Activated T-cell treated with anti-CD3 and anti-CD28 coated beads for 4 hours (primary cell): ENCODE results near the gene ZSCAN12.
A peak's percentile ranks its signal among the peaks of the same experiment; 100 is the strongest.
"Not testable (repeated sequence)": the region's sequence is repeated elsewhere in the genome, so short reads cannot be mapped to it uniquely, and the experiment has no call there.

Source experiments
- DNase-seq: peaks from one replicate; pipeline ENCODE4 v3.0.0-alpha.2; 2020

Gene ZSCAN12

GRCh38 chr6:28393912-28394662, 5.5 kb downstream of the ZSCAN12 start:
- DNase-seq: no peak

GRCh38 chr6:28390688-28391087, 8.9 kb downstream of the ZSCAN12 start:
- DNase-seq: no peak

GRCh38 chr6:28384143-28384533, 15.4 kb downstream of the ZSCAN12 start:
- DNase-seq: no peak

GRCh38 chr6:28383235-28384142, 16.1 kb downstream of the ZSCAN12 start:
- DNase-seq: peak; percentile 9

GRCh38 chr6:28380381-28380780, 19.2 kb downstream of the ZSCAN12 start:
- DNase-seq: no peak

GRCh38 chr6:28378644-28379043, 20.9 kb downstream of the ZSCAN12 start:
- DNase-seq: no peak

- no peak for DNase-seq
Observed at GRCh38 chr6:28377879-28378278, 21.7 kb downstream of the ZSCAN12 start.

GRCh38 chr6:28373925-28374324, 25.6 kb downstream of the ZSCAN12 start:
- DNase-seq: no peak

GRCh38 chr6:28371706-28372451, 27.7 kb downstream of the ZSCAN12 start:
- no peak for DNase-seq

- DNase-seq: no peak
Observed at GRCh38 chr6:28371280-28371679, 28.3 kb downstream of the ZSCAN12 start.

- DNase-seq: no peak
Observed at GRCh38 chr6:28370440-28370839, 29.1 kb downstream of the ZSCAN12 start.

- no peak for DNase-seq
Observed at GRCh38 chr6:28369463-28369862, 30.1 kb downstream of the ZSCAN12 start.

GRCh38 chr6:28368522-28368921, 31.0 kb downstream of the ZSCAN12 start:
- DNase-seq: no peak

GRCh38 chr6:28365590-28365989, 34.0 kb downstream of the ZSCAN12 start:
- DNase-seq: not testable (repeated sequence)

- DNase-seq: no peak
Observed at GRCh38 chr6:28360961-28361360, 38.6 kb downstream of the ZSCAN12 start.

GRCh38 chr6:28359562-28359961, 40.0 kb downstream of the ZSCAN12 start:
- DNase-seq: not testable (repeated sequence)

- DNase-seq: no peak
Observed at GRCh38 chr6:28357036-28357435, 42.5 kb downstream of the ZSCAN12 start.

GRCh38 chr6:28356666-28357020, 42.9 kb downstream of the ZSCAN12 start:
- no peak for DNase-seq

- DNase-seq: peak; percentile 64
Observed at GRCh38 chr6:28355743-28356665, 43.5 kb downstream of the ZSCAN12 start.

- DNase-seq: no peak
Observed at GRCh38 chr6:28354688-28355554, 44.6 kb downstream of the ZSCAN12 start.

- DNase-seq: no peak
Observed at GRCh38 chr6:28353981-28354676, 45.4 kb downstream of the ZSCAN12 start.
